Measurements from ENCODE around the gene OAS3.

GRCh38 chr12:112942572-112942971, 4.3 kb downstream of the OAS3 start:
- TF ChIP-seq, protein P1, sequence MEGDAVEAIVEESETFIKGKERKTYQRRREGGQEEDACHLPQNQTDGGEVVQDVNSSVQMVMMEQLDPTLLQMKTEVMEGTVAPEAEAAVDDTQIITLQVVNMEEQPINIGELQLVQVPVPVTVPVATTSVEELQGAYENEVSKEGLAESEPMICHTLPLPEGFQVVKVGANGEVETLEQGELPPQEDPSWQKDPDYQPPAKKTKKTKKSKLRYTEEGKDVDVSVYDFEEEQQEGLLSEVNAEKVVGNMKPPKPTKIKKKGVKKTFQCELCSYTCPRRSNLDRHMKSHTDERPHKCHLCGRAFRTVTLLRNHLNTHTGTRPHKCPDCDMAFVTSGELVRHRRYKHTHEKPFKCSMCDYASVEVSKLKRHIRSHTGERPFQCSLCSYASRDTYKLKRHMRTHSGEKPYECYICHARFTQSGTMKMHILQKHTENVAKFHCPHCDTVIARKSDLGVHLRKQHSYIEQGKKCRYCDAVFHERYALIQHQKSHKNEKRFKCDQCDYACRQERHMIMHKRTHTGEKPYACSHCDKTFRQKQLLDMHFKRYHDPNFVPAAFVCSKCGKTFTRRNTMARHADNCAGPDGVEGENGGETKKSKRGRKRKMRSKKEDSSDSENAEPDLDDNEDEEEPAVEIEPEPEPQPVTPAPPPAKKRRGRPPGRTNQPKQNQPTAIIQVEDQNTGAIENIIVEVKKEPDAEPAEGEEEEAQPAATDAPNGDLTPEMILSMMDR (tag by site-specific recombination; IDR thresholded peaks at IDR 0.05) = no peak
- TF ChIP-seq, protein P2, sequence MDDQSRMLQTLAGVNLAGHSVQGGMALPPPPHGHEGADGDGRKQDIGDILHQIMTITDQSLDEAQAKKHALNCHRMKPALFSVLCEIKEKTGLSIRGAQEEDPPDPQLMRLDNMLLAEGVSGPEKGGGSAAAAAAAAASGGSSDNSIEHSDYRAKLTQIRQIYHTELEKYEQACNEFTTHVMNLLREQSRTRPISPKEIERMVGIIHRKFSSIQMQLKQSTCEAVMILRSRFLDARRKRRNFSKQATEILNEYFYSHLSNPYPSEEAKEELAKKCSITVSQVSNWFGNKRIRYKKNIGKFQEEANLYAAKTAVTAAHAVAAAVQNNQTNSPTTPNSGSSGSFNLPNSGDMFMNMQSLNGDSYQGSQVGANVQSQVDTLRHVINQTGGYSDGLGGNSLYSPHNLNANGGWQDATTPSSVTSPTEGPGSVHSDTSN (CRISPR knock-in tag; IDR thresholded peaks at IDR 0.05) = no peak
- no peak for TF ChIP-seq ZBTB8A (tag by site-specific recombination; IDR thresholded peaks at IDR 0.05)
- TF ChIP-seq, protein P3, sequence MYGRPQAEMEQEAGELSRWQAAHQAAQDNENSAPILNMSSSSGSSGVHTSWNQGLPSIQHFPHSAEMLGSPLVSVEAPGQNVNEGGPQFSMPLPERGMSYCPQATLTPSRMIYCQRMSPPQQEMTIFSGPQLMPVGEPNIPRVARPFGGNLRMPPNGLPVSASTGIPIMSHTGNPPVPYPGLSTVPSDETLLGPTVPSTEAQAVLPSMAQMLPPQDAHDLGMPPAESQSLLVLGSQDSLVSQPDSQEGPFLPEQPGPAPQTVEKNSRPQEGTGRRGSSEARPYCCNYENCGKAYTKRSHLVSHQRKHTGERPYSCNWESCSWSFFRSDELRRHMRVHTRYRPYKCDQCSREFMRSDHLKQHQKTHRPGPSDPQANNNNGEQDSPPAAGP (tag by site-specific recombination; IDR thresholded peaks at IDR 0.05) = no peak
- TF ChIP-seq REST (tag by site-specific recombination; IDR thresholded peaks at IDR 0.05) = no peak
- no peak for TF ChIP-seq KLF1 (tag by site-specific recombination; IDR thresholded peaks at IDR 0.05)
- TF ChIP-seq ZNF274 (IDR thresholded peaks at IDR 0.05; ENCODE audit: low read length) = no peak
- TF ChIP-seq ZNF274 (tag by site-specific recombination; IDR thresholded peaks at IDR 0.05; ENCODE audit: borderline replicate concordance) = no peak
- no peak for TF ChIP-seq TSHZ1 (tag by site-specific recombination; IDR thresholded peaks at IDR 0.05; ENCODE audit: borderline replicate concordance)
- no peak for TF ChIP-seq ZNF777 (tag by site-specific recombination; IDR thresholded peaks at IDR 0.05; ENCODE audit: borderline replicate concordance)
- no peak for TF ChIP-seq ZNF585B (tag by site-specific recombination; IDR thresholded peaks at IDR 0.05)
- no peak for TF ChIP-seq HIC1 (tag by site-specific recombination; IDR thresholded peaks at IDR 0.05)
- TF ChIP-seq KLF16 (tag by site-specific recombination; IDR thresholded peaks at IDR 0.05) = no peak
- no peak for TF ChIP-seq BCL11A (tag by site-specific recombination; IDR thresholded peaks at IDR 0.05; ENCODE audit: low read depth)
- TF ChIP-seq ZNF23 (tag by site-specific recombination; IDR thresholded peaks at IDR 0.05; ENCODE audit: borderline replicate concordance) = no peak
